ENCODE data around the gene GAB3.

GRCh38 chrX:154728431-154729190, 22.3 kb downstream of the GAB3 start:
- TF ChIP-seq CTCF (IDR thresholded peaks at IDR 0.05; ENCODE audit: insufficient read depth, low read depth, low read length), result no peak
- TF ChIP-seq EZH2 (IDR thresholded peaks at IDR 0.05; ENCODE audit: insufficient read depth, low read length), result no peak

Measured in astrocyte (in vitro differentiated cells and primary cell).